Vagina (tissue), 2 donors: ENCODE measurements around the gene COLEC12. TPM values are rescaled to one million over a fixed set of nuclear protein-coding genes. Genes with fewer than 3 reads are reported as not detected.

ENCODE experiments used
- DNase-seq, 2 donors: peaks; one replicate each; pipeline ENCODE4 v3.0.0-alpha.2; 2017; ENCODE audit errors: extremely low spot score in 2 of 2
- H3K27ac ChIP-seq: fragments of 200-600 bp; sonication (generic); one replicate; pipeline ENCODE4 v1.5.1; 2019
- H3K27me3 ChIP-seq: fragments of 200-600 bp; sonication (generic); one replicate; pipeline ENCODE4 v1.5.1; 2019
- H3K36me3 ChIP-seq, 2 donors: fragments of 200-600 bp; sonication (generic); one replicate each; pipeline ENCODE4 v1.5.1; 2017 to 2019
- H3K4me1 ChIP-seq: fragments of 200-600 bp; sonication (generic); one replicate; pipeline ENCODE4 v1.5.1; 2019
- H3K4me3 ChIP-seq, 2 donors: fragments of 200-600 bp; sonication (generic); 1 replicate in 1 of 2; 2 replicates in 1 of 2; pipeline ENCODE4 v1.5.1; 2016 to 2019
- H3K9me3 ChIP-seq: fragments of 200-600 bp; sonication (generic); one replicate; pipeline ENCODE4 v1.5.1; 2019
- POLR2A ChIP-seq, 2 donors: fragments of 450-650 bp; IDR thresholded peaks; one replicate each; pipeline ENCODE4 v1.6.1; 2017; ENCODE audit warnings: antibody characterized with exemption in 2 of 2, mild to moderate bottlenecking in 2 of 2, moderate library complexity in 2 of 2
- POLR2AphosphoS5 ChIP-seq, 2 donors: sonication (generic); formaldehyde crosslinking; IDR thresholded peaks; one replicate each; pipeline ENCODE4 v1.9.0; 2017; ENCODE audit warnings: antibody characterized with exemption in 2 of 2, mild to moderate bottlenecking in 2 of 2, low read depth in 1 of 2; ENCODE audit not compliant: insufficient read depth in 1 of 2
- intact Hi-C: fragments of 100-400 bp; cut with DNase I; formaldehyde crosslinking; loops from one replicate; pipeline ENCODE4 v1.15.1; 2023
- total RNA-seq: library from RNA; depleted of rRNA; stranded (reverse); fragments of >200 nt; gene quantifications from one replicate; pipeline ENCODE4 v1.2.3, GENCODE V29; 2016
- TF ChIP-seq, protein P1 (sequence below), 3 experiments: fragments of 450-650 bp in 2 of 3; fragments of 200-600 bp in 1 of 3; sonication (generic) in 1 of 3; IDR thresholded peaks; one replicate each; pipeline ENCODE4 v1.5.1; 2017 to 2019; ENCODE audit warnings: antibody characterized with exemption in 3 of 3, mild to moderate bottlenecking in 2 of 3, moderate library complexity in 2 of 3

Gene COLEC12
- total RNA-seq, 1 donor from 2014 or later: 18.9 TPM

DNA sequence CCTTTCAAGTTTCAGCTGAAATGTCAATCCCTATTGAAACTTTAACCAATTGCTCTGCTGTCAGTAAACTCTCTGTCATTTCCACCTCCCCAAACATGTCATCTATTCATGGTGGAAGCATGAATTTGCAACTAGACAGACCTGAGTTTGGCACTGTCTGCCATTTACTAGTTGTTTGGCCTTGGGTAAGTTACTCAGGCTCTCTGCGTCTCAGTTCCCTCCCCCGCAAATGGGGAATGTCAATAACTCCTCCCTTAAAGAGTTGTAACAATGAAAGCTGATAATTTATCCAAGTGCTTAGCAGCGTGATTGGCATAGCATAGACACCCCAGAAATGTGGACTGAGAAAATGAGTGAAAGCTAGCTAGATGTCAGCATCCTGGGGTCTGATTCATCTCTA is 159.4 kb downstream of the COLEC12 start:
- Histone ChIP-seq H3K27me3 (no peaks in the 10 kb centered on the region), H3K27ac (no peak overlapping the region), H3K4me3 (no peak overlapping the region), H3K4me1 (no peaks in the 10 kb centered on the region), H3K36me3 (no peaks in the 10 kb centered on the region), H3K9me3 (no peaks in the 10 kb centered on the region)
- DNase-seq: no peak
- TF ChIP-seq POLR2A (IDR thresholded peaks at IDR 0.05) (no peak), POLR2AphosphoS5 (IDR thresholded peaks at IDR 0.05; ENCODE audit: insufficient read depth in 1 of 2, low read depth in 1 of 2) (no peak)
- TF ChIP-seq, protein P1, sequence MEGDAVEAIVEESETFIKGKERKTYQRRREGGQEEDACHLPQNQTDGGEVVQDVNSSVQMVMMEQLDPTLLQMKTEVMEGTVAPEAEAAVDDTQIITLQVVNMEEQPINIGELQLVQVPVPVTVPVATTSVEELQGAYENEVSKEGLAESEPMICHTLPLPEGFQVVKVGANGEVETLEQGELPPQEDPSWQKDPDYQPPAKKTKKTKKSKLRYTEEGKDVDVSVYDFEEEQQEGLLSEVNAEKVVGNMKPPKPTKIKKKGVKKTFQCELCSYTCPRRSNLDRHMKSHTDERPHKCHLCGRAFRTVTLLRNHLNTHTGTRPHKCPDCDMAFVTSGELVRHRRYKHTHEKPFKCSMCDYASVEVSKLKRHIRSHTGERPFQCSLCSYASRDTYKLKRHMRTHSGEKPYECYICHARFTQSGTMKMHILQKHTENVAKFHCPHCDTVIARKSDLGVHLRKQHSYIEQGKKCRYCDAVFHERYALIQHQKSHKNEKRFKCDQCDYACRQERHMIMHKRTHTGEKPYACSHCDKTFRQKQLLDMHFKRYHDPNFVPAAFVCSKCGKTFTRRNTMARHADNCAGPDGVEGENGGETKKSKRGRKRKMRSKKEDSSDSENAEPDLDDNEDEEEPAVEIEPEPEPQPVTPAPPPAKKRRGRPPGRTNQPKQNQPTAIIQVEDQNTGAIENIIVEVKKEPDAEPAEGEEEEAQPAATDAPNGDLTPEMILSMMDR (IDR thresholded peaks at IDR 0.05): no peak
- intact Hi-C loops: no loop called here

DNA sequence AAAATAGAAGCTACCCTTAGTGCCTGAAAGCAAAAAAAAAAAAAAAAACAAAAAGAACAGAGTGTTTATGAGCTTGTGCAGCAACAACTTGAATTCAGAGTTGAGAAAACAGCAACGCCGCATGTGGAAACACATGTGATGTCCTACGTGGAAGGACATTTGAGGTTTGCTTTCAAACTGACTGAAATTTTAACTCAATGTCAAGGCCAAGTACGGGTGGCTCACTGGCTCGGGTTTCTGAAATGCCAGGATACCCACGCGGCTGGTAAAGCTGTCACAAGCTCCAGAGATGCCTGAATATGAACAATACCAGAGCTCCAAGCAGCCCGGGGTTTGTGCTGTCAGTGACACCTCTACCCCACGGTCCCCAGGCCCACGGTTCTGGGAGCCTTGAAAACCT is 160.5 kb downstream of the COLEC12 start:
- H3K36me3 ChIP-seq: no peaks in the 10 kb centered on the region
- TF ChIP-seq POLR2AphosphoS5 (IDR thresholded peaks at IDR 0.05; ENCODE audit: insufficient read depth in 1 of 2, low read depth in 1 of 2) (no peak), POLR2A (IDR thresholded peaks at IDR 0.05) (no peak)
- TF ChIP-seq, protein P1 (IDR thresholded peaks at IDR 0.05): no peak
- H3K4me1 ChIP-seq: no peaks in the 10 kb centered on the region
- no peaks in the 10 kb centered on the region for H3K9me3 ChIP-seq
- no peak overlapping the region for H3K4me3 ChIP-seq
- DNase-seq: no peak
- intact Hi-C loops: no loop called here
- H3K27ac ChIP-seq: no peak overlapping the region
- no peaks in the 10 kb centered on the region for H3K27me3 ChIP-seq

DNA sequence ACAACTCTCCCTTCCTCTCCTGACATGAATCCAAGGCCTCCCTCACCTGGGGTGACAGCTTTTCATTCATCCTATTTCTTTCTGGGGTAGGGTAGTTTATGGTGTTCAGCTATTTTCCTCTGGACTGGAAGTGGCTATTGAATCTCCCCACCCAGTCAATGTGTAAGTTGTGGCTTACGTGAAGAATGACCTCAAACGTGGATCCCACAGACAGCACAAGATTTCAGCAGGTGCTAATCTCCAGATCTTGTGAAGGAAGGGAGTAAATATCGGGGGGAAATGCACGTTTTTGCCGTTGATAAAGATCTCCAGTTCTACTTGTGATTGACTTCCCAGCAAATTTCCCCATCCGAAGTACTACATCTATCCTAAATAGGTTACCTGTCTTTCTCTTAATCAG is 161.3 kb downstream of the COLEC12 start:
- no peaks in the 10 kb centered on the region for H3K4me1 ChIP-seq
- no peak for TF ChIP-seq POLR2AphosphoS5 (IDR thresholded peaks at IDR 0.05; ENCODE audit: insufficient read depth in 1 of 2, low read depth in 1 of 2)
- TF ChIP-seq, protein P1 (IDR thresholded peaks at IDR 0.05): no peak
- no peak for TF ChIP-seq POLR2A (IDR thresholded peaks at IDR 0.05)
- H3K36me3 ChIP-seq: no peaks in the 10 kb centered on the region
- H3K27ac ChIP-seq: no peak overlapping the region
- H3K27me3 ChIP-seq: no peaks in the 10 kb centered on the region
- intact Hi-C loops: no loop called here
- H3K9me3 ChIP-seq: no peaks in the 10 kb centered on the region
- no peak for DNase-seq
- H3K4me3 ChIP-seq: no peak overlapping the region

DNA sequence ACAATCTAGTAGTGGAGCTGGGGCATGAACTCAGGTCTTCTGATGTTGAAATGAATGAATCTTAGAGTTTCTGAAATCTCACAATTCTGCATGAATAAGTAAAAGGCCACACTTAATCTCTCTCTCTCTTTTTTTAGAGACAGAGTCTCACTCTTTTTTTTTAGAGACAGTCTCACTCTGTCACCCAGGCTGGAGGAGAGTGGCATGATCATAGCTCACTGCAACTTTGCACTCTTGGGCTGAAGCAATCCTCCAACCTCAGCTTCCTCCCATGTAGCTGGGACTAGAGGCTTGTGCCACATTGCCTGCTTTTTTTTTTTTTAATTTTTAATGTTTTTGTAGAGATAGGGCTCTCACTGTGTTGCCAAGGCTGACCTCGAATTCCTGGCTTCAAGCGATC is 163.8 kb downstream of the COLEC12 start:
- Histone ChIP-seq H3K27ac (no peak overlapping the region), H3K4me3 (no peak overlapping the region), H3K36me3 (no peaks in the 10 kb centered on the region), H3K9me3 (no peaks in the 10 kb centered on the region), H3K27me3 (no peaks in the 10 kb centered on the region), H3K4me1 (peaks cover 6% of the 10 kb centered on the region)
- intact Hi-C loops: no loop called here
- DNase-seq: no peak
- TF ChIP-seq POLR2AphosphoS5 (IDR thresholded peaks at IDR 0.05; ENCODE audit: insufficient read depth in 1 of 2, low read depth in 1 of 2) (no peak), POLR2A (IDR thresholded peaks at IDR 0.05) (no peak)
- TF ChIP-seq, protein P1 (IDR thresholded peaks at IDR 0.05): no peak

DNA sequence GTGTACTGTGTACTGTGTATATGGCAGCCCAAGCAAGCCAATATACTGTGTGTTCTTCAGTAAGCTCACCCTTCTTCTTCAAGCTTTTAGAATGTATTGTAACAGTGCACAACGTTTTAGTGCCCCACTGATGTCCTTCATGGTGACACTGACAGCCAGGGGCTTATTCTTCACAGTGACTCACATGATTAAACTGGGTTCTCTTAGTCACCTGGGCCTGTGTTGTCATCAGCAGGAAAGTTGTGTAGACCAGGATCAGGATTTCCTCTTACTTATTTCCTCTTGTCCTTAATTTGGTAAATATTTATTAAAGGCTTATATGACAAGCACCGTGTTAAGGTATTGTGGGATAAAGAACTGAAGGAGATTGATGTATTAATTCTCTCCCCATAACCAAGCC is 164.8 kb downstream of the COLEC12 start:
- Histone ChIP-seq H3K4me1 (peaks cover 6% of the 10 kb centered on the region), H3K36me3 (no peaks in the 10 kb centered on the region), H3K4me3 (no peak overlapping the region), H3K9me3 (no peaks in the 10 kb centered on the region), H3K27ac (no peak overlapping the region), H3K27me3 (no peaks in the 10 kb centered on the region)
- intact Hi-C loops: no loop called here
- DNase-seq: no peak
- TF ChIP-seq POLR2A (IDR thresholded peaks at IDR 0.05) (no peak), POLR2AphosphoS5 (IDR thresholded peaks at IDR 0.05; ENCODE audit: insufficient read depth in 1 of 2, low read depth in 1 of 2) (no peak)
- TF ChIP-seq, protein P1 (IDR thresholded peaks at IDR 0.05): no peak
